ENCODE results near the gene FNBP1L. TPM values are rescaled to one million over a fixed set of nuclear protein-coding genes. Genes with fewer than 3 reads are reported as not detected.

FNBP1L gene
- total RNA-seq, 1 experiment from 2014 or later: 31.8 TPM

DNA sequence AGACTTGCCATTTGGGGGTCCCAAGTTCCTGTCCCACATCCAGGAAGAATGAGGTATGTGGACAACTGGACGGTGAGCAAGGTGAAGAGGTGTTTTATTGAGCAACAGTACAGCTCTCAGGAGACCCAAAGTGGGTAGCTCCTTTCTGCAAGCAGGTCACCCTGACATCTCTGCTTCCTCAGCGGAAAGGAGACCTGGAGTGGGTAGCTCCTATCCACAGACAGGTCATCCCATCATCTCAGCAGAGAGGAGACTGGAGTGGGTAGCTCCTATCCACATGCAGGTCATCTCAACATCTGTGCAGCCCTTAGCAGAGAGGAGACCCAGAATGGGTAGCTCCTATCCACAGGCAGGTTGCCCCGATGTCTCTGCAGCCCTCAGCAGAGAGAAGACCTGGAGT, 13.8 kb upstream of the FNBP1L start:
- BruUV-seq (replicated peaks): no TSS peak
- DNase-seq (ENCODE audit: unreplicated experiment): no peak
- ChIA-PET POLR2A (interaction anchor here (0.5 to 1.2 kb wide), 4 partner anchors 13 to 354 kb away, joined by 3 read pairs; no protein-coding TSS in a partner anchor), CTCF (interaction anchor here (0.6 to 2.3 kb wide), 7 partner anchors 130 to 902 kb away, joined by 3 to 15 read pairs (median 4); no protein-coding TSS in a partner anchor)
- TF ChIP-seq, protein P1, sequence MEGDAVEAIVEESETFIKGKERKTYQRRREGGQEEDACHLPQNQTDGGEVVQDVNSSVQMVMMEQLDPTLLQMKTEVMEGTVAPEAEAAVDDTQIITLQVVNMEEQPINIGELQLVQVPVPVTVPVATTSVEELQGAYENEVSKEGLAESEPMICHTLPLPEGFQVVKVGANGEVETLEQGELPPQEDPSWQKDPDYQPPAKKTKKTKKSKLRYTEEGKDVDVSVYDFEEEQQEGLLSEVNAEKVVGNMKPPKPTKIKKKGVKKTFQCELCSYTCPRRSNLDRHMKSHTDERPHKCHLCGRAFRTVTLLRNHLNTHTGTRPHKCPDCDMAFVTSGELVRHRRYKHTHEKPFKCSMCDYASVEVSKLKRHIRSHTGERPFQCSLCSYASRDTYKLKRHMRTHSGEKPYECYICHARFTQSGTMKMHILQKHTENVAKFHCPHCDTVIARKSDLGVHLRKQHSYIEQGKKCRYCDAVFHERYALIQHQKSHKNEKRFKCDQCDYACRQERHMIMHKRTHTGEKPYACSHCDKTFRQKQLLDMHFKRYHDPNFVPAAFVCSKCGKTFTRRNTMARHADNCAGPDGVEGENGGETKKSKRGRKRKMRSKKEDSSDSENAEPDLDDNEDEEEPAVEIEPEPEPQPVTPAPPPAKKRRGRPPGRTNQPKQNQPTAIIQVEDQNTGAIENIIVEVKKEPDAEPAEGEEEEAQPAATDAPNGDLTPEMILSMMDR (IDR thresholded peaks at IDR 0.05; ENCODE audit: unreplicated experiment): no peak
- intact Hi-C loops (cut with micrococcal nuclease): no loop called here
- Mint-ChIP-seq H3K4me1 (ENCODE audit: insufficient read depth, unreplicated experiment) (no peaks in the 10 kb centered on the region), H3K9me3 (ENCODE audit: unreplicated experiment) (no peaks in the 10 kb centered on the region), H3K4me3 (ENCODE audit: unreplicated experiment) (no peak overlapping the region), H3K27ac (ENCODE audit: low read depth, unreplicated experiment) (no peak overlapping the region), H3K27me3 (ENCODE audit: insufficient read depth, unreplicated experiment) (no peaks in the 10 kb centered on the region), H3K36me3 (ENCODE audit: insufficient read depth, unreplicated experiment) (no peaks in the 10 kb centered on the region)

DNA sequence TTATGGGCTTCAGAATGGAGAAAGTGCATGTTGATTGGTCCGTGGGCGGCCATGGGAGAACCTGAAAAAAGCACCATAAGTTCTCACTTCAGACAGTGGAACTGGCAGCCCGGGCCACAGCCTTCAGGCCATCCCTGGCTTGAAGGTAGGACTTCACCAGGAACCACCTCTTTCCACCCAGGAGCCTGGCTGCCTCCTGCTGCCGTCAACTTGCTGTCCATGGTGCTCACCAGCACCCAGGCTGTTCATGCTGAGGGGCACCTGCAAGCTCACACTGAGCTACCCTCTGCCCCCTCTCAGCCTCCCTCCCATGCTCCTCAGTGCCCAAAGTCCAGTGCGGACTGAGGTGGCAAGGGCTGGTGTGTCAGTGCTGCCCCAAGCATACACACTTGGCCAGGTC, 12.9 kb upstream of the FNBP1L start:
- ChIA-PET CTCF (interaction anchor here (0.6 to 3.3 kb wide), 7 partner anchors 40 to 901 kb away, joined by 3 to 21 read pairs (median 5); no protein-coding TSS in a partner anchor), POLR2A (interaction anchor here (1.0 to 1.2 kb wide), 2 partner anchors 12 to 355 kb away, joined by 3 read pairs; no protein-coding TSS in a partner anchor)
- TF ChIP-seq, protein P1 (IDR thresholded peaks at IDR 0.05; ENCODE audit: unreplicated experiment): no peak
- H3K27ac Mint-ChIP-seq (ENCODE audit: low read depth, unreplicated experiment): no peak overlapping the region
- H3K4me1 Mint-ChIP-seq (ENCODE audit: insufficient read depth, unreplicated experiment): no peaks in the 10 kb centered on the region
- DNase-seq (ENCODE audit: unreplicated experiment): no peak
- H3K36me3 Mint-ChIP-seq (ENCODE audit: insufficient read depth, unreplicated experiment): no peaks in the 10 kb centered on the region
- H3K9me3 Mint-ChIP-seq (ENCODE audit: unreplicated experiment): no peaks in the 10 kb centered on the region
- no peak overlapping the region for H3K4me3 Mint-ChIP-seq (ENCODE audit: unreplicated experiment)
- H3K27me3 Mint-ChIP-seq (ENCODE audit: insufficient read depth, unreplicated experiment): no peaks in the 10 kb centered on the region
- intact Hi-C loops (cut with micrococcal nuclease): no loop called here
- BruUV-seq (replicated peaks): no TSS peak

DNA sequence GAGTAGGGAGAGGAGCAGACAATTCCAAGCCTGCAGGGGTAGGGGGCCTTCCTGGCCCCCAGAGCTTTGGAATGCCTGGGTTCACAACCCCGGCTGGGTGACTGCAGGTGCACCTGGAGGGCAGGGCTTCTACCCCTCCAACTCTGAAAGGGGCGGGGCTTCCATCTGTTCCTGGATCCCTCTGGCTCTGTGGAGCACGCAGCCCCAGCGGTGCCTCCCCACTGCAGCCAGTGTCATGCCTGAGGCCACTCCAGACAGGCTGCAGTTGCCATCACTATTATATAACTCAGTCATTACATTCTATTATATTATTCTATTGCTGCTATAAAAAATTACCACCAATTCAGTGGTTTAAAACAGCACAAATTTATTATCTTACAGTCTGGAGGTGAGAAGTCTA, 12.5 kb upstream of the FNBP1L start:
- no TSS peak for BruUV-seq (replicated peaks)
- Mint-ChIP-seq H3K36me3 (ENCODE audit: insufficient read depth, unreplicated experiment) (no peaks in the 10 kb centered on the region), H3K9me3 (ENCODE audit: unreplicated experiment) (no peaks in the 10 kb centered on the region), H3K27ac (ENCODE audit: low read depth, unreplicated experiment) (no peak overlapping the region), H3K27me3 (ENCODE audit: insufficient read depth, unreplicated experiment) (no peaks in the 10 kb centered on the region), H3K4me3 (ENCODE audit: unreplicated experiment) (no peak overlapping the region), H3K4me1 (ENCODE audit: insufficient read depth, unreplicated experiment) (no peaks in the 10 kb centered on the region)
- ChIA-PET POLR2A (no interaction called here), CTCF (interaction anchor here (0.6 to 3.3 kb wide), 4 partner anchors 40 to 408 kb away, joined by 3 to 21 read pairs (median 3); no protein-coding TSS in a partner anchor)
- intact Hi-C loops (cut with micrococcal nuclease): no loop called here
- DNase-seq (ENCODE audit: unreplicated experiment): no peak
- TF ChIP-seq, protein P1 (IDR thresholded peaks at IDR 0.05; ENCODE audit: unreplicated experiment): no peak

DNA sequence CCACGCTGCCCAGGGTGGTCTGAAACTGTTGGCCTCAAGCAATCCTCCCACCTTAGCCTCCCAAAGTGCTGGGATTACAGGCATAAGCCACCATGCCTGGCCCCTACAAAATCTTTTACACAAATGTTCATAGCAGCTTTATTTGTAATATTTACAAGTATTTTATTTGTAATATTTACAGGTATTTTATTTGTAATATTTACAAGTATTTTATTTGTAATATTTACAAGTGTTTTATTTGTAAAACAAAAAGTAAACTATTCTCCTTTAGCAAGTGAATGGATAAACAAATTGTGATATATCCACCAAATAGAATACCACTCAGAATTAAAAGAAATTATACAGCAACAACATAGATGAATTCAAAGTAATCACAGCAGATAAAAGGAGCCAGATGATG, 11.4 kb upstream of the FNBP1L start:
- H3K9me3 Mint-ChIP-seq (ENCODE audit: unreplicated experiment): no peaks in the 10 kb centered on the region
- H3K4me3 Mint-ChIP-seq (ENCODE audit: unreplicated experiment): no peak overlapping the region
- H3K36me3 Mint-ChIP-seq (ENCODE audit: insufficient read depth, unreplicated experiment): no peaks in the 10 kb centered on the region
- no peaks in the 10 kb centered on the region for H3K4me1 Mint-ChIP-seq (ENCODE audit: insufficient read depth, unreplicated experiment)
- intact Hi-C loops (cut with micrococcal nuclease): no loop called here
- no peak overlapping the region for H3K27ac Mint-ChIP-seq (ENCODE audit: low read depth, unreplicated experiment)
- BruUV-seq (replicated peaks): no TSS peak
- CTCF ChIA-PET: interaction anchor here (0.6 to 3.3 kb wide), 8 partner anchors 82 to 532 kb away, joined by 3 to 21 read pairs (median 4); no protein-coding TSS in a partner anchor
- TF ChIP-seq, protein P1 (IDR thresholded peaks at IDR 0.05; ENCODE audit: unreplicated experiment): no peak
- DNase-seq (ENCODE audit: unreplicated experiment): no peak
- POLR2A ChIA-PET: interaction anchor here (0.6 kb wide), 1 partner anchor 413 kb away, joined by 3 read pairs; no protein-coding TSS in a partner anchor
- no peaks in the 10 kb centered on the region for H3K27me3 Mint-ChIP-seq (ENCODE audit: insufficient read depth, unreplicated experiment)

All from MCF 10A (cell line).